Right lobe of liver (tissue), 6 donors: Measurements from ENCODE around the gene CPNE9. TPM values are rescaled to one million over a fixed set of nuclear protein-coding genes. Genes with fewer than 3 reads are reported as not detected.
A peak's percentile ranks its signal among the peaks of the same experiment; 100 is the strongest.

Source experiments
- ATAC-seq, 4 donors: fragments of 200-7000 bp; cut with Tn5 transposase; one replicate each; pipeline ENCODE4 v1.9.1; 2020; ENCODE audit warnings: mild to moderate bottlenecking in 4 of 4, moderate library complexity in 4 of 4
- DNase-seq, 3 donors: peaks; one replicate each; pipeline ENCODE4 v3.0.0-alpha.2; 2020
- H3K27ac ChIP-seq, 3 donors: fragments of 200-600 bp; one replicate each; pipeline ENCODE4 v1.8.0; 2022
- H3K27me3 ChIP-seq, 2 donors: fragments of 200-600 bp; one replicate each; pipeline ENCODE4 v1.8.0; 2022
- H3K36me3 ChIP-seq, 4 donors: fragments of 200-600 bp; sonication (generic) in 1 of 4; one replicate each; pipeline versions ENCODE4 v1.5.1 to v1.8.0; 2017 to 2022; ENCODE audit warnings: control low read depth in 1 of 4
- H3K4me1 ChIP-seq, 4 donors: fragments of 200-600 bp; sonication (generic) in 1 of 4; one replicate each; pipeline versions ENCODE4 v1.5.1 to v1.8.0; 2017 to 2022; ENCODE audit warnings: control low read depth in 1 of 4
- H3K4me3 ChIP-seq, 3 donors: fragments of 200-600 bp; one replicate each; pipeline ENCODE4 v1.8.0; 2022
- H3K9me3 ChIP-seq, 4 donors: fragments of 200-600 bp; sonication (generic) in 1 of 4; one replicate each; pipeline versions ENCODE4 v1.5.1 to v1.8.0; 2017 to 2022; ENCODE audit warnings: control low read depth in 1 of 4
- POLR2A ChIP-seq: fragments of 450-650 bp; IDR thresholded peaks from one replicate; pipeline ENCODE4 v1.6.1; 2017; ENCODE audit warnings: antibody characterized with exemption, mild to moderate bottlenecking
- WGBS: methylation state at CpG from one replicate; pipeline ENCODE4 v1.1.6; 2018; ENCODE audit warnings: low coverage, low lambda C conversion rate; ENCODE audit not compliant: insufficient coverage; ENCODE audit errors: missing lambda C conversion rate; 5-methylcytosine and 5-hydroxymethylcytosine counted together
- intact Hi-C, 2 donors: fragments of 100-400 bp; cut with DNase I; formaldehyde crosslinking; loops; one replicate each; pipeline versions ENCODE4 v1.11.2 to v1.14.1; 2022
- total RNA-seq, 6 experiments: library from RNA; depleted of rRNA in 2 of 6; stranded (reverse); fragments of >200 nt in 2 of 6; fragmentation: NEBNext Ultra II Directional in 3 of 6; extraction: Animal tissue kit (Norgen Biotek cat#: 25700) in 3 of 6; gene quantifications; one replicate each; pipeline versions ENCODE4 v1.1.0 to v1.2.4, GENCODE V29; 2016 to 2023
- TF ChIP-seq, protein P1 (sequence below), 4 donors: fragments of 200-600 bp in 3 of 4; fragments of 450-650 bp in 1 of 4; IDR thresholded peaks; one replicate each; pipeline versions ENCODE4 v1.5.1 to v1.8.0; 2016 to 2022; ENCODE audit warnings: antibody characterized with exemption in 4 of 4, mild to moderate bottlenecking in 2 of 4
- donor health status: DM: no; HTN: yes; CAD: no.
- donor health status: DM: no; HTN: no; CAD: no.
- donor health status: DM: no; HTN: no; CAD: no.
- donor health status: DM: no; HTN: yes; CAD: no.
- donor health status: DM: no; HTN: yes; CAD: no.

The CPNE9 gene
- total RNA-seq, 6 experiments from 2014 or later, result not detected

DNA sequence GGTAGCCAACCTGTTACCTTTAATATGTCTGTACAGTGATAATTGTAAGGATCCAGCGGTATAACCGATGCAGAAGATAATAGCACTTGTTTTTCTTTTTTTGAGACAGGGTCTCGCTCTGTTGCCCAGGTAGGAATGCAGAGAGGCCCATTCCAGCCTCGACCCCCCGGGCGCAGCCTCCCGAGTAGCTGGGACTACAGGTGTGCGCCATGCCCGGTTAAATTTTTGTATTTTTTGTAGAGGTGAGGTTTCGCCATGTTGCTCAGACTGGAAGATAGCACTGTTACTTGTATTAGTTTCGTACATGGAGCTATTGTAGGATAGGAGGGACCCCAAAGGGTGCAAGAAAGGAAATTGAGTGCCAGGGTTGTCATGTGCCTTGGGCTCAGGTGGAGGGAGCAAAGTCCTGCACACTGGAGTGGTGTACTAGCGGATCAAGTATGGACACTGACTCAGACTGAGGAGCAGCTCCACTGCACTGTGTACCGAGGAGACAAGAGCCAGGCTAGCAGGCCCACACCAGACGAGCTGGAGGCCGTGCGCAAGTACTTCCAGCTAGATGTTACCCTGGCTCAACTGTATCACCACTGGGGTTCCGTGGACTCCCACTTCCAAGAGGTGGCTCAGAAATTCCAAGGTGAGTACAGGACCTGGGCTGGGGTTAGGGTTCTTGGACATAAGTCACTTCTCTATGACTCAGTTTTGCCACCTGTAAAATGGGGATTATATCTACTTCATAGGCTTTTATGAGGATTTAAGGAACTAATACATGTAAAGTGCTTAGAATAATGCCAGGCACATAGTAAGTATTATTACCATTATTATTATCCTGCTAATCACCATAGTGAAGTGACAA lies 47.2 kb downstream of the CPNE9 start:
- DNase-seq (peak in 1 of 3 donors; percentile 45), ATAC-seq (peak; percentile 25 to 47 (median 36))
- intact Hi-C loops, result no loop called here
- WGBS, result 24% methylated on average over 11 of the region's 17 CpGs
- H3K4me1 ChIP-seq, result peaks cover 0 to 10% (median 3%) of the 10 kb centered on the region in 4 donors
- peak overlapping the region; percentile 55 to 68 (median 58) for H3K27ac ChIP-seq
- H3K36me3 ChIP-seq, result peaks cover 0 to 38% (median 16%) of the 10 kb centered on the region in 4 donors
- H3K4me3 ChIP-seq, result peak overlapping the region; percentile 59 to 72 (median 61)
- no peaks in the 10 kb centered on the region for H3K9me3 ChIP-seq
- no peaks in the 10 kb centered on the region for H3K27me3 ChIP-seq
- no peak for TF ChIP-seq POLR2A
- TF ChIP-seq, protein P1, sequence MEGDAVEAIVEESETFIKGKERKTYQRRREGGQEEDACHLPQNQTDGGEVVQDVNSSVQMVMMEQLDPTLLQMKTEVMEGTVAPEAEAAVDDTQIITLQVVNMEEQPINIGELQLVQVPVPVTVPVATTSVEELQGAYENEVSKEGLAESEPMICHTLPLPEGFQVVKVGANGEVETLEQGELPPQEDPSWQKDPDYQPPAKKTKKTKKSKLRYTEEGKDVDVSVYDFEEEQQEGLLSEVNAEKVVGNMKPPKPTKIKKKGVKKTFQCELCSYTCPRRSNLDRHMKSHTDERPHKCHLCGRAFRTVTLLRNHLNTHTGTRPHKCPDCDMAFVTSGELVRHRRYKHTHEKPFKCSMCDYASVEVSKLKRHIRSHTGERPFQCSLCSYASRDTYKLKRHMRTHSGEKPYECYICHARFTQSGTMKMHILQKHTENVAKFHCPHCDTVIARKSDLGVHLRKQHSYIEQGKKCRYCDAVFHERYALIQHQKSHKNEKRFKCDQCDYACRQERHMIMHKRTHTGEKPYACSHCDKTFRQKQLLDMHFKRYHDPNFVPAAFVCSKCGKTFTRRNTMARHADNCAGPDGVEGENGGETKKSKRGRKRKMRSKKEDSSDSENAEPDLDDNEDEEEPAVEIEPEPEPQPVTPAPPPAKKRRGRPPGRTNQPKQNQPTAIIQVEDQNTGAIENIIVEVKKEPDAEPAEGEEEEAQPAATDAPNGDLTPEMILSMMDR (IDR thresholded peaks at IDR 0.05), result no peak

DNA sequence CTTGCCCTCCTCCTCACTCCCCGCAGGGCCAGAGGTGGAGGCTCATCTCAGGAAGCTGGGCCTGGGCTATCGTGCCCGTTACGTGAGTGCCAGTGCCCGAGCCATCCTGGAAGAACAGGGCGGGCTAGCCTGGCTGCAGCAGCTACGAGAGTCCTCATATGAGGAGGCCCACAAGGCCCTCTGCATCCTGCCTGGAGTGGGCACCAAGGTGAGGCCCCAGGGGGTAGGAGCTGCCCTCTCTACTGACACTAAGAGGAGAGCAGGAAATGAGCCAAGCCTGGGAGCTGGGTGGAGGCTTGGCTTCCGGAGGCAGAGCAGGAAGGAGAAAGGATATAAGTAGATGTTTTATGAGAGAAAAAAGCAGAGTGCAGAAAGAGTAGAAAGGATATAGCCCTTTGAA lies 51.0 kb downstream of the CPNE9 start:
- Histone ChIP-seq H3K9me3 (no peaks in the 10 kb centered on the region), H3K27me3 (no peaks in the 10 kb centered on the region), H3K4me3 (no peak overlapping the region), H3K27ac (peak overlapping the region in 1 of 3 donors; percentile 8), H3K36me3 (peaks cover 0 to 60% (median 23%) of the 10 kb centered on the region in 4 donors), H3K4me1 (peaks cover 0 to 7% (median 3%) of the 10 kb centered on the region in 4 donors)
- TF ChIP-seq, protein P1 (IDR thresholded peaks at IDR 0.05), result no peak
- no peak for TF ChIP-seq POLR2A
- 33% methylated on average over 2 of the region's 8 CpGs for WGBS
- DNase-seq (no peak), ATAC-seq (no peak)
- intact Hi-C loops, result no loop called here

DNA sequence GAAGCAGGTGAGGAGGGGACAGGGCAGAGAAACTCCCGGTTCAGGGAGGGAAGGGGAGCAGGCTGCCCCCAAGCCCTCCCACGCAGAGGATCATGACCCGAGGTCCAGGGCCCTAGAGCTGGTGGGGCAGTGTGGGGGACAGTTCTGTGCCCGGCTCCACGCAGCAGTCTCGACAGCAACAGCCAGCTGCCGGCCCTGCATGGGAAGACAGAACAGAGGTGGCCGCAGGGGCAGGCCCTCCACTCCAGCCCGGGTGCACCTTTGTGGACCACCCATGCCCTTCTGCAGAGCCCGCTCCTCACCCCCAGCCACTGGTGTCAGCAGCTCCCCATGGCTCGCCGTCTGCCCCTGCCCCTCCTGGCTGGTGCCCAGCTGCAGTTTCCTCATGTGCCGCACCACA lies 53.8 kb downstream of the CPNE9 start:
- no peak for DNase-seq
- Histone ChIP-seq H3K27ac (no peak overlapping the region), H3K9me3 (no peaks in the 10 kb centered on the region), H3K27me3 (no peaks in the 10 kb centered on the region), H3K4me1 (no peaks in the 10 kb centered on the region), H3K36me3 (peaks cover 0 to 46% (median 19%) of the 10 kb centered on the region in 4 donors), H3K4me3 (no peak overlapping the region)
- no peak for TF ChIP-seq POLR2A
- TF ChIP-seq, protein P1 (IDR thresholded peaks at IDR 0.05), result no peak
- peak in 1 of 4 donors; percentile 10 for ATAC-seq
- WGBS, result no CpG with 5 or more reads among the region's 13 CpGs
- intact Hi-C loops, result no loop called here

DNA sequence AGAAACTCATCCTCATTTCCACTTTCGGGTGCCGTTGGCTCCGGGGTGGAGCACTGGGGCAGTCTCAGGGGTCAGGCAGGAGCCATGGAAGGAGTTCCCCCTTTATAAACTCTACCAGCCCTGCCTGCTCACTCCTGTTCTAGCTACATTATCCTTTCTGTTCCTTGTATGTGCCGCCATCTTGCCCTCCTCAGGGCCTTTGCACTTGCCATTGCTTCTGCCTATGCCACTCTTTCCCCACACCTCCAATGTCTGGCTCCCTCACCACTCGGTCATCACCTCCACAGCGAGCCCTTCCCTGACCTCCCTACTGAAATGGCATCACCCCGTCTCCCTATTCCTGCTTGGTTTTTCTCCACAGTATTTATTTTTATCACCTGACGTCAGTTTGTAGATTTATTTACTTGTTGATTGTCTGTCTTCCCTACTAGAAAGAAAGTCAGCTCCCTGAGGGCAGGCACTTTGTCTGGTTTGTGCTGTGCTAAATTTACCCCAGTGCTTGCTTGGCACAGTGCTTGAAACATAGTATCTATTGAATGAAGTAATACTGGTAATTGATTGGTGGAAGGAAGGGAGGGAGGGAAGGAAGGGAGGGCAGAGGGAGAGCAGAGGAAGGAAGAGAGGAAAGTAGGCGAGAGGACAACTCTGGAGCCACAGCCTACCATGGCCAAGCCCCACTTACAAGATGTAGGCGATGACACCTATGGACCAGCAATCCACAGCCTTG lies 57.3 kb downstream of the CPNE9 start:
- Histone ChIP-seq H3K4me3 (no peak overlapping the region), H3K36me3 (peaks cover 0 to 45% (median 18%) of the 10 kb centered on the region in 4 donors), H3K27me3 (no peaks in the 10 kb centered on the region), H3K4me1 (no peaks in the 10 kb centered on the region), H3K9me3 (no peaks in the 10 kb centered on the region), H3K27ac (no peak overlapping the region)
- intact Hi-C loops, result no loop called here
- TF ChIP-seq, protein P1 (IDR thresholded peaks at IDR 0.05), result no peak
- ATAC-seq (no peak), DNase-seq (no peak)
- WGBS, result 97% methylated on average over 6 of the region's 10 CpGs
